Astrocyte (in vitro differentiated cells and primary cell): ENCODE data around the gene MICAL1. TPM values are rescaled to one million over a fixed set of nuclear protein-coding genes. Genes with fewer than 3 reads are reported as not detected.

ENCODE experiments used
- DNase-seq: peaks from one replicate; pipeline ENCODE4 v3.0.0-alpha.2; 2010; ENCODE audit warnings: low read depth
- FAIRE-seq: peaks from 2 replicates; lab custom pipeline; 2011; peaks lifted over from hg19 to GRCh38; lab: Jason Lieb, UNC
- H2AFZ ChIP-seq: 2 replicates; pipeline ENCODE4 v1.6.0; 2012; ENCODE audit warnings: low read depth, low read length, inconsistent platforms
- H3K27ac ChIP-seq: 2 replicates; pipeline ENCODE4 v1.5.1; 2011; ENCODE audit warnings: low read depth, low read length, inconsistent platforms
- H3K27me3 ChIP-seq: 2 replicates; pipeline ENCODE4 v1.6.0; 2011; ENCODE audit warnings: low read length, inconsistent platforms; ENCODE audit not compliant: insufficient read depth
- H3K36me3 ChIP-seq: 2 replicates; pipeline ENCODE4 v1.5.1; 2011; ENCODE audit warnings: low read length, inconsistent platforms; ENCODE audit not compliant: insufficient read depth
- H3K4me1 ChIP-seq: 2 replicates; pipeline ENCODE4 v1.5.1; 2011; ENCODE audit warnings: low read length, inconsistent platforms; ENCODE audit not compliant: insufficient read depth
- H3K4me2 ChIP-seq: 2 replicates; pipeline ENCODE4 v1.6.0; 2012; ENCODE audit warnings: low read length, inconsistent platforms
- H3K4me3 ChIP-seq: 2 replicates; pipeline ENCODE4 v1.5.1; 2011; ENCODE audit warnings: low read depth, mild to moderate bottlenecking, low read length, inconsistent platforms; ENCODE audit not compliant: insufficient read depth
- H3K79me2 ChIP-seq: 2 replicates; pipeline ENCODE4 v1.6.0; 2012; ENCODE audit warnings: mild to moderate bottlenecking, low read length, inconsistent platforms; ENCODE audit not compliant: insufficient read depth
- H3K9ac ChIP-seq: 2 replicates; pipeline ENCODE4 v1.6.0; 2012; ENCODE audit warnings: mild to moderate bottlenecking, low read length, inconsistent platforms
- H3K9me3 ChIP-seq: 2 replicates; pipeline ENCODE4 v1.5.1; 2012; ENCODE audit warnings: low read depth, mild to moderate bottlenecking, low read length, inconsistent platforms; ENCODE audit not compliant: insufficient read depth
- H4K20me1 ChIP-seq: 2 replicates; pipeline ENCODE4 v1.6.0; 2012; ENCODE audit warnings: low read length, inconsistent platforms; ENCODE audit not compliant: insufficient read depth
- H3K27ac Mint-ChIP-seq: one replicate; pipeline ENCODE4 v1.8.0; 2021; ENCODE audit warnings: mild to moderate bottlenecking, mixed read lengths; ENCODE audit not compliant: unreplicated experiment
- H3K27me3 Mint-ChIP-seq: one replicate; pipeline ENCODE4 v1.8.0; 2021; ENCODE audit warnings: low read depth, mixed read lengths; ENCODE audit not compliant: unreplicated experiment
- H3K36me3 Mint-ChIP-seq: one replicate; pipeline ENCODE4 v1.8.0; 2021; ENCODE audit warnings: low read depth, mixed read lengths; ENCODE audit not compliant: unreplicated experiment
- H3K4me1 Mint-ChIP-seq: one replicate; pipeline ENCODE4 v1.8.0; 2021; ENCODE audit warnings: low read depth, mixed read lengths; ENCODE audit not compliant: unreplicated experiment
- H3K4me3 Mint-ChIP-seq: one replicate; pipeline ENCODE4 v1.8.0; 2021; ENCODE audit warnings: mild to moderate bottlenecking, moderate library complexity, mixed read lengths; ENCODE audit not compliant: unreplicated experiment
- H3K9me3 Mint-ChIP-seq: one replicate; pipeline ENCODE4 v1.8.0; 2021; ENCODE audit warnings: mild to moderate bottlenecking, mixed read lengths; ENCODE audit not compliant: unreplicated experiment
- CTCF ChIP-seq: IDR thresholded peaks from 2 replicates; pipeline ENCODE4 v1.5.1; 2011; ENCODE audit warnings: low read depth, mild to moderate bottlenecking, inconsistent platforms, low read length, moderate library complexity; ENCODE audit not compliant: insufficient read depth
- EZH2 ChIP-seq: IDR thresholded peaks from 2 replicates; pipeline ENCODE4 v1.6.1; 2012; ENCODE audit warnings: mild to moderate bottlenecking, low read length, inconsistent platforms; ENCODE audit not compliant: insufficient read depth
- total RNA-seq: library from RNA; stranded (reverse); gene quantifications from 2 replicates; pipeline ENCODE4 v1.2.1, GENCODE V29; 2021

Gene MICAL1
- total RNA-seq, 1 donor from 2014 or later = 57.2 TPM

DNA sequence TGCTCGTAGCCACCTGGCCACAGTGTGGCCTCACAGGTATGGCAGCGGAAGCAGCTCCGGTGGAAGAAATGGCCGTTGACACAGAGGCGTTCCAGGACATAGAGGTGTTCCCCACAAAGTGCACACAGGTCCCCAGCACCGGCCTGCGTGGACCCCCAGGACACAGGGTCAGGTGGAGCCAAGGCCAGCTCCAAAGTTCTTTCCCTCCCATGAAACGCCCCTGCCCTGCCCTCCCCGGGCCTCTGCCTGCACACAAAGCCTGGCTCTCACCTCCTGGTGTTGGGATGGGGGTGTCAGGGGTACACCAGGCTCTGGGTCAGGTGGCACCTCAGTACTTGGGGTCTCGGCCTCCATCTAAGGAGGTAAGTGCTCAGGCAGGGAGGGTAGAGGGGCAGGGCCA lies 8.5 kb downstream of the MICAL1 start:
- Mint-ChIP-seq H3K4me3 (no peak overlapping the region), H3K4me1 (no peaks in the 10 kb centered on the region), H3K9me3 (no peaks in the 10 kb centered on the region), H3K27ac (no peak overlapping the region), H3K36me3 (peaks cover 23% of the 10 kb centered on the region), H3K27me3 (no peaks in the 10 kb centered on the region)
- Histone ChIP-seq H2AFZ (no peak overlapping the region), H3K79me2 (no peaks in the 10 kb centered on the region), H4K20me1 (peaks cover 41% of the 10 kb centered on the region), H3K36me3 (peaks cover 20% of the 10 kb centered on the region), H3K27ac (no peak overlapping the region), H3K4me2 (no peak overlapping the region), H3K9ac (no peak overlapping the region), H3K4me1 (no peaks in the 10 kb centered on the region), H3K9me3 (no peaks in the 10 kb centered on the region), H3K4me3 (no peak overlapping the region), H3K27me3 (no peaks in the 10 kb centered on the region)
- FAIRE-seq = no peak
- DNase-seq = no peak
- TF ChIP-seq EZH2 = no peak
- no peak for TF ChIP-seq CTCF

- no peak overlapping the region for H3K4me3 Mint-ChIP-seq
- no peak for TF ChIP-seq EZH2
- no peak for TF ChIP-seq CTCF
- no peaks in the 10 kb centered on the region for H3K79me2 ChIP-seq
- H3K36me3 Mint-ChIP-seq = peaks cover 20% of the 10 kb centered on the region
- H3K9me3 ChIP-seq = no peaks in the 10 kb centered on the region
- peaks cover under 1% of the 10 kb centered on the region for H3K4me1 ChIP-seq
- H3K27ac Mint-ChIP-seq = no peak overlapping the region
- H3K9ac ChIP-seq = no peak overlapping the region
- no peaks in the 10 kb centered on the region for H3K9me3 Mint-ChIP-seq
- H3K27me3 ChIP-seq = no peaks in the 10 kb centered on the region
- FAIRE-seq = no peak
- DNase-seq = no peak
- no peaks in the 10 kb centered on the region for H3K27me3 Mint-ChIP-seq
- H3K36me3 ChIP-seq = peaks cover 20% of the 10 kb centered on the region
- H3K27ac ChIP-seq = no peak overlapping the region
- H3K4me2 ChIP-seq = no peak overlapping the region
- H3K4me1 Mint-ChIP-seq = no peaks in the 10 kb centered on the region
- H2AFZ ChIP-seq = no peak overlapping the region
- peaks cover 46% of the 10 kb centered on the region for H4K20me1 ChIP-seq
- no peak overlapping the region for H3K4me3 ChIP-seq
These were observed 9.0 kb downstream of the MICAL1 start for GRCh38 chr6:109446541-109446940.

GRCh38 chr6:109446072-109446471 lies 9.5 kb downstream of the MICAL1 start:
- peaks cover 20% of the 10 kb centered on the region for H3K36me3 Mint-ChIP-seq
- H3K27me3 Mint-ChIP-seq = no peaks in the 10 kb centered on the region
- Histone ChIP-seq H3K9ac (no peak overlapping the region), H3K4me3 (no peak overlapping the region), H3K4me2 (no peak overlapping the region), H3K36me3 (peaks cover 20% of the 10 kb centered on the region), H4K20me1 (peaks cover 50% of the 10 kb centered on the region), H3K9me3 (no peaks in the 10 kb centered on the region), H2AFZ (no peak overlapping the region), H3K27ac (no peak overlapping the region), H3K27me3 (no peaks in the 10 kb centered on the region), H3K79me2 (no peaks in the 10 kb centered on the region), H3K4me1 (peaks cover 5% of the 10 kb centered on the region)
- H3K27ac Mint-ChIP-seq = no peak overlapping the region
- DNase-seq = no peak
- no peak overlapping the region for H3K4me3 Mint-ChIP-seq
- H3K4me1 Mint-ChIP-seq = no peaks in the 10 kb centered on the region
- no peaks in the 10 kb centered on the region for H3K9me3 Mint-ChIP-seq
- no peak for FAIRE-seq
- TF ChIP-seq EZH2 (no peak), CTCF (no peak)
